SK-N-SH (cell line): ENCODE data around the gene KRTAP10-2. TPM values are rescaled to one million over a fixed set of nuclear protein-coding genes. Genes with fewer than 3 reads are reported as not detected.

ENCODE experiments used
- CTCF ChIA-PET: fragments of 300-600, 350-600 bp; formaldehyde crosslinking; extraction: SDS; loops from one replicate; lab custom pipeline; 2021; lab: Yijun Ruan, JAX
- POLR2A ChIA-PET: fragments of 350-600 bp; sonication (Branson Sonifier 250); formaldehyde crosslinking; extraction: SDS; loops from one replicate; lab custom pipeline; 2020; ENCODE audit warnings: antibody characterized with exemption, inconsistent platforms; lab: Yijun Ruan, JAX
- DNase-seq: peaks from one replicate; pipeline ENCODE4 v3.0.0; 2012
- H2AFZ ChIP-seq: fragments of 200-600 bp; sonication (generic); 2 replicates; pipeline ENCODE4 v1.8.1; 2016; ENCODE audit warnings: antibody characterized with exemption, mild to moderate bottlenecking, low read depth
- H3F3A ChIP-seq: fragments of 200-600 bp; sonication (generic); replicated peaks from 2 replicates; pipeline ENCODE3; 2016; ENCODE audit warnings: antibody characterized with exemption, mild to moderate bottlenecking; ENCODE audit not compliant: insufficient read depth
- H3K27ac ChIP-seq, 2 experiments: fragments of 200-500 bp in 1 of 2; fragments of 200-600 bp in 1 of 2; sonication (Bioruptor generic) in 1 of 2; sonication (generic), shearing (Covaris generic) in 1 of 2; 2 replicates each; pipeline versions ENCODE4 v1.5.1 to v1.6.1; 2014 to 2016; ENCODE audit warnings: low read depth in 2 of 2, inconsistent platforms in 1 of 2, low read length in 1 of 2, mild to moderate bottlenecking in 1 of 2, mixed read lengths in 1 of 2
- H3K27me3 ChIP-seq: fragments of 200-600 bp; sonication (generic), shearing (Covaris generic); 2 replicates; pipeline ENCODE4 v1.6.1; 2016; ENCODE audit warnings: mixed run types; ENCODE audit not compliant: insufficient read depth
- H3K36me3 ChIP-seq, 2 experiments: fragments of 200-500 bp in 1 of 2; fragments of 200-600 bp in 1 of 2; sonication (Bioruptor generic) in 1 of 2; sonication (generic) in 1 of 2; replicated peaks in 1 of 2; 2 replicates each; pipeline versions ENCODE3 to v1.5.1; 2014 to 2016; ENCODE audit warnings: low read length in 1 of 2, mild to moderate bottlenecking in 1 of 2; ENCODE audit not compliant: insufficient read depth in 2 of 2, control insufficient read depth in 1 of 2
- H3K4me1 ChIP-seq, 2 experiments: fragments of 200-500 bp in 1 of 2; fragments of 200-600 bp in 1 of 2; sonication (Bioruptor generic) in 1 of 2; sonication (generic), shearing (Covaris generic) in 1 of 2; 2 replicates each; pipeline versions ENCODE4 v1.5.1 to v1.6.1; 2014 to 2016; ENCODE audit warnings: low read depth in 1 of 2, low read length in 1 of 2, mixed run types in 1 of 2; ENCODE audit not compliant: insufficient read depth in 2 of 2, control insufficient read depth in 1 of 2
- H3K4me2 ChIP-seq: fragments of 200-600 bp; sonication (generic), shearing (Covaris generic); 2 replicates; pipeline ENCODE4 v1.6.1; 2017; ENCODE audit warnings: mixed run types
- H3K4me3 ChIP-seq, 2 experiments: fragments of 200-500 bp in 1 of 2; fragments of 200-600 bp in 1 of 2; sonication (Bioruptor generic) in 1 of 2; sonication (generic), shearing (Covaris generic) in 1 of 2; 2 replicates each; pipeline versions ENCODE4 v1.5.1 to v1.8.1; 2014 to 2016; ENCODE audit warnings: low read depth in 2 of 2, inconsistent platforms in 1 of 2, low read length in 1 of 2, mild to moderate bottlenecking in 1 of 2, mixed read lengths in 1 of 2, moderate library complexity in 1 of 2
- H3K79me2 ChIP-seq: fragments of 200-600 bp; sonication (generic); 2 replicates; pipeline ENCODE4 v1.8.1; 2017; ENCODE audit warnings: mild to moderate bottlenecking; ENCODE audit not compliant: insufficient read depth
- H3K9ac ChIP-seq: fragments of 200-600 bp; sonication (generic); 2 replicates; pipeline ENCODE4 v1.6.1; 2017; ENCODE audit warnings: mixed run types
- H3K9me2 ChIP-seq: fragments of 200-600 bp; sonication (generic); 2 replicates; pipeline ENCODE4 v1.6.1; 2017; ENCODE audit warnings: mixed run types
- H3K9me3 ChIP-seq: fragments of 200-600 bp; sonication (generic); 2 replicates; pipeline ENCODE4 v1.6.1; 2017; ENCODE audit warnings: mixed run types, mild to moderate bottlenecking, moderate library complexity
- H4K20me1 ChIP-seq: fragments of 200-600 bp; sonication (generic); 2 replicates; pipeline ENCODE4 v1.6.1; 2017; ENCODE audit warnings: mild to moderate bottlenecking, mixed run types; ENCODE audit not compliant: insufficient read depth
- ELF1 ChIP-seq: IDR thresholded peaks from 2 replicates; pipeline ENCODE4 v1.4.0; 2012
- FOXJ3 ChIP-seq: sonication (generic); formaldehyde crosslinking; IDR thresholded peaks from 2 replicates; pipeline ENCODE4 v1.5.1; 2020; ENCODE audit warnings: mild to moderate bottlenecking, missing genetic modification reagents
- GABPA ChIP-seq: IDR thresholded peaks from 2 replicates; pipeline ENCODE4 v1.4.0; 2012; ENCODE audit warnings: low read depth, mild to moderate bottlenecking
- JUND ChIP-seq: IDR thresholded peaks from 2 replicates; pipeline ENCODE4 v1.4.0; 2012
- MXI1 ChIP-seq: IDR thresholded peaks from 2 replicates; pipeline ENCODE4 v1.6.1; 2012; ENCODE audit warnings: mild to moderate bottlenecking, low read depth, low read length, improper control_type of control experiment
- NFIC ChIP-seq: IDR thresholded peaks from 2 replicates; pipeline ENCODE4 v1.4.0; 2012; ENCODE audit warnings: borderline replicate concordance
- RAD21 ChIP-seq: IDR thresholded peaks from 2 replicates; pipeline ENCODE4 v1.6.1; 2012; ENCODE audit warnings: mild to moderate bottlenecking, low read length
- RCOR1 ChIP-seq: fragments of 150-350 bp; IDR thresholded peaks from 2 replicates; pipeline ENCODE4 v1.6.1; 2017; ENCODE audit warnings: antibody characterized with exemption, low read length
- REST ChIP-seq: IDR thresholded peaks from 2 replicates; pipeline ENCODE4 v1.6.1; 2012; ENCODE audit warnings: mild to moderate bottlenecking, low read depth, low read length, moderate library complexity
- RFX5 ChIP-seq: IDR thresholded peaks from 2 replicates; pipeline ENCODE4 v1.6.1; 2012; ENCODE audit warnings: mild to moderate bottlenecking, improper control_type of control experiment, low read length
- RXRA ChIP-seq: IDR thresholded peaks from 2 replicates; pipeline ENCODE4 v1.4.0; 2012; ENCODE audit warnings: low read depth, mild to moderate bottlenecking, borderline replicate concordance
- SMC3 ChIP-seq: IDR thresholded peaks from 2 replicates; pipeline ENCODE4 v1.6.1; 2012; ENCODE audit warnings: low read depth, low read length, improper control_type of control experiment
- TAF1 ChIP-seq: IDR thresholded peaks from 2 replicates; pipeline ENCODE4 v1.6.1; 2012; ENCODE audit warnings: low read depth, mild to moderate bottlenecking, low read length, moderate library complexity, borderline replicate concordance
- TCF12 ChIP-seq: IDR thresholded peaks from 2 replicates; pipeline ENCODE4 v1.4.0; 2012
- TEAD4 ChIP-seq: IDR thresholded peaks from 2 replicates; pipeline ENCODE4 v1.4.0; 2012; ENCODE audit warnings: mild to moderate bottlenecking, borderline replicate concordance; ENCODE audit not compliant: insufficient read depth
- YY1 ChIP-seq: IDR thresholded peaks from 2 replicates; pipeline ENCODE4 v1.4.0; 2012; ENCODE audit warnings: low read depth, mild to moderate bottlenecking
- WGBS: methylation state at CpG from one replicate; pipeline ENCODE4 v1.1.6; 2017; ENCODE audit warnings: low lambda C conversion rate; 5-methylcytosine and 5-hydroxymethylcytosine counted together
- polyA plus RNA-seq, 3 experiments: library from polyadenylated mRNA; depleted of rRNA; stranded (reverse); fragments of >200 nt; gene quantifications; 2 replicates each; pipeline ENCODE4 v1.2.3, GENCODE V29; 2012
- TF ChIP-seq, protein P1 (sequence below): fragments of 200-600 bp; sonication (generic); IDR thresholded peaks from 2 replicates; pipeline ENCODE4 v1.6.1; 2017; ENCODE audit warnings: antibody characterized with exemption, mild to moderate bottlenecking, moderate library complexity

The KRTAP10-2 gene
- polyA plus RNA-seq, 1 of the 3 experiments (the other 2 are of a cell fraction): not detected

- Histone ChIP-seq H3K4me2 (no peak overlapping the region), H4K20me1 (no peaks in the 10 kb centered on the region), H3K36me3 (no peaks in the 10 kb centered on the region), H3K27ac (no peak overlapping the region), H3K9me2 (no peaks in the 10 kb centered on the region), H3K79me2 (no peaks in the 10 kb centered on the region), H3F3A (no peaks in the 10 kb centered on the region), H3K4me1 (no peaks in the 10 kb centered on the region), H3K27me3 (peaks cover 18% of the 10 kb centered on the region), H3K4me3 (no peak overlapping the region), H2AFZ (no peak overlapping the region), H3K9me3 (no peaks in the 10 kb centered on the region), H3K9ac (no peak overlapping the region)
- CTCF ChIA-PET: interaction anchor here (1.0 kb wide), 2 partner anchors 30 to 38 kb away, joined by 3 read pairs; no protein-coding TSS in a partner anchor
- DNase-seq: no peak
- POLR2A ChIA-PET: no interaction called here
- WGBS: 24% methylated on average over 13 of the region's 13 CpGs
- no peak for TF ChIP-seq RXRA
- TF ChIP-seq RAD21: no peak
- TF ChIP-seq SMC3: no peak
- TF ChIP-seq ELF1: no peak
- TF ChIP-seq REST: no peak
- TF ChIP-seq FOXJ3 (CRISPR knock-in tag): no peak
- TF ChIP-seq RFX5: no peak
- no peak for TF ChIP-seq GABPA
- TF ChIP-seq MXI1: no peak
- no peak for TF ChIP-seq TAF1
- TF ChIP-seq TEAD4: no peak
- no peak for TF ChIP-seq RCOR1
- TF ChIP-seq, protein P1, sequence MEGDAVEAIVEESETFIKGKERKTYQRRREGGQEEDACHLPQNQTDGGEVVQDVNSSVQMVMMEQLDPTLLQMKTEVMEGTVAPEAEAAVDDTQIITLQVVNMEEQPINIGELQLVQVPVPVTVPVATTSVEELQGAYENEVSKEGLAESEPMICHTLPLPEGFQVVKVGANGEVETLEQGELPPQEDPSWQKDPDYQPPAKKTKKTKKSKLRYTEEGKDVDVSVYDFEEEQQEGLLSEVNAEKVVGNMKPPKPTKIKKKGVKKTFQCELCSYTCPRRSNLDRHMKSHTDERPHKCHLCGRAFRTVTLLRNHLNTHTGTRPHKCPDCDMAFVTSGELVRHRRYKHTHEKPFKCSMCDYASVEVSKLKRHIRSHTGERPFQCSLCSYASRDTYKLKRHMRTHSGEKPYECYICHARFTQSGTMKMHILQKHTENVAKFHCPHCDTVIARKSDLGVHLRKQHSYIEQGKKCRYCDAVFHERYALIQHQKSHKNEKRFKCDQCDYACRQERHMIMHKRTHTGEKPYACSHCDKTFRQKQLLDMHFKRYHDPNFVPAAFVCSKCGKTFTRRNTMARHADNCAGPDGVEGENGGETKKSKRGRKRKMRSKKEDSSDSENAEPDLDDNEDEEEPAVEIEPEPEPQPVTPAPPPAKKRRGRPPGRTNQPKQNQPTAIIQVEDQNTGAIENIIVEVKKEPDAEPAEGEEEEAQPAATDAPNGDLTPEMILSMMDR: no peak
- TF ChIP-seq TCF12: no peak
- TF ChIP-seq YY1: no peak
- TF ChIP-seq JUND: no peak
- TF ChIP-seq NFIC: no peak
These were observed 2.9 kb downstream of the KRTAP10-2 start for GRCh38 chr21:44548381-44548780.
